Ovary (tissue), 9 donors: ENCODE results near the gene EOLA1. TPM values are rescaled to one million over a fixed set of nuclear protein-coding genes. Genes with fewer than 3 reads are reported as not detected.

Experiments
- DNase-seq, 5 donors: peaks; one replicate each; pipeline ENCODE4 v3.0.0-alpha.2; 2019 to 2020
- H3K27ac ChIP-seq, 2 donors: fragments of 200-600 bp; one replicate each; pipeline versions ENCODE4 v1.5.1 to v1.8.0; 2019 to 2022
- H3K27me3 ChIP-seq: fragments of 200-600 bp; one replicate; pipeline ENCODE4 v1.8.0; 2022
- H3K36me3 ChIP-seq: fragments of 200-600 bp; sonication (generic); one replicate; pipeline ENCODE4 v1.5.1; 2019
- H3K4me1 ChIP-seq: one replicate; pipeline ENCODE4 v1.8.1; 2013; ENCODE audit warnings: mild to moderate bottlenecking, moderate library complexity; ENCODE audit not compliant: insufficient read depth
- H3K4me3 ChIP-seq: fragments of 200-600 bp; sonication (generic); one replicate; pipeline ENCODE4 v1.5.1; 2017
- H3K9me3 ChIP-seq, 2 donors: fragments of 200-600 bp in 1 of 2; sonication (generic) in 1 of 2; one replicate each; pipeline versions ENCODE4 v1.5.1 to v1.8.1; 2013 to 2019; ENCODE audit warnings: mild to moderate bottlenecking in 1 of 2, moderate library complexity in 1 of 2
- CTCF ChIP-seq, 3 donors: fragments of 450-650 bp in 2 of 3; fragments of 200-600 bp in 1 of 3; IDR thresholded peaks; one replicate each; pipeline versions ENCODE4 v1.5.1 to v1.8.0; 2016 to 2022; ENCODE audit warnings: antibody characterized with exemption in 3 of 3, mild to moderate bottlenecking in 1 of 3
- EP300 ChIP-seq: sonication (generic); formaldehyde crosslinking; IDR thresholded peaks from one replicate; pipeline ENCODE4 v1.6.1; 2017; ENCODE audit warnings: antibody characterized with exemption
- POLR2A ChIP-seq: fragments of 450-650 bp; IDR thresholded peaks from one replicate; pipeline ENCODE4 v1.6.1; 2017; ENCODE audit warnings: antibody characterized with exemption, mild to moderate bottlenecking, moderate library complexity
- WGBS, 3 donors: extraction: QIAGEN DNeasy Blood & Tissue Kit in 1 of 3; methylation state at CpG; one replicate each; pipeline versions ENCODE4 v1.1.5 to v1.1.7; 2013 to 2017; 5-methylcytosine and 5-hydroxymethylcytosine counted together
- intact Hi-C, 4 donors: fragments of 100-400 bp; cut with DNase I; formaldehyde crosslinking; loops; one replicate each; pipeline versions ENCODE4 v1.11.0 to v1.15.1; 2022 to 2023
- polyA plus RNA-seq, 2 donors: library from polyadenylated mRNA; stranded (reverse); fragments of 200-250 nt in 1 of 2; fragments of 350-450 nt in 1 of 2; fragmentation: Illumina TruSeq in 1 of 2; extraction: RNeasy Lipid Tissue Mini Kit (QIAGEN cat#74804) in 1 of 2; gene quantifications; one replicate each; pipeline ENCODE4 v1.2.3, GENCODE V29; 2013 to 2014
- total RNA-seq, 7 donors: library from RNA; depleted of rRNA in 2 of 7; stranded (reverse); fragments of >200 nt in 2 of 7; fragmentation: NEBNext Ultra II Directional in 3 of 7; extraction: Animal tissue kit (Norgen Biotek cat#: 25700) in 3 of 7; gene quantifications; one replicate each; pipeline versions ENCODE4 v1.1.0 to v1.2.4, GENCODE V29; 2016 to 2023
- donor health status: DM: no; HTN: no; CAD: no; lungs with moderate emphysema.
- donor health status: DM: no; HTN: no; CAD: no.
- donor health status: Bipolar disorder and iron deficiency.
- donor health status: DM: yes; HTN: yes; CAD: no.
- donor health status: DM: no; HTN: no; CAD: no.
- donor health status: DM: yes; HTN: yes; CAD: no.

EOLA1 gene
- total and polyA plus RNA-seq, 9 donors: 8.7 to 27.5 (median 17.5) TPM

GRCh38 chrX:149494844-149495565, 45.8 kb upstream of the EOLA1 start:
- H3K4me3 ChIP-seq: no peak overlapping the region
- no peaks in the 10 kb centered on the region for H3K36me3 ChIP-seq
- H3K27ac ChIP-seq: no peak overlapping the region
- 65 to 86% (median 65%) methylated on average over 4 of the region's 4 CpGs for WGBS, 3 donors
- H3K4me1 ChIP-seq: no peaks in the 10 kb centered on the region
- intact Hi-C loops: no loop called here
- TF ChIP-seq POLR2A: no peak
- TF ChIP-seq CTCF (IDR thresholded peaks at IDR 0.05): no peak
- TF ChIP-seq EP300: no peak
- no peaks in the 10 kb centered on the region for H3K27me3 ChIP-seq
- DNase-seq: no peak
- H3K9me3 ChIP-seq: no peaks in the 10 kb centered on the region

GRCh38 chrX:149495573-149496071, 45.2 kb upstream of the EOLA1 start:
- no peak overlapping the region for H3K4me3 ChIP-seq
- H3K27ac ChIP-seq: no peak overlapping the region
- TF ChIP-seq POLR2A: no peak
- 74 to 80% (median 75%) methylated on average over 4 to 5 of the region's 5 CpGs for WGBS, 3 donors
- no peaks in the 10 kb centered on the region for H3K36me3 ChIP-seq
- no peaks in the 10 kb centered on the region for H3K4me1 ChIP-seq
- DNase-seq: no peak
- H3K9me3 ChIP-seq: no peaks in the 10 kb centered on the region
- intact Hi-C loops: no loop called here
- H3K27me3 ChIP-seq: no peaks in the 10 kb centered on the region

- no peak for DNase-seq
- 22 to 32% (median 30%) methylated on average over 1 of the region's 1 CpG for WGBS, 3 donors
- Histone ChIP-seq H3K4me3 (no peak overlapping the region), H3K27ac (no peak overlapping the region), H3K27me3 (no peaks in the 10 kb centered on the region), H3K36me3 (no peaks in the 10 kb centered on the region), H3K9me3 (no peaks in the 10 kb centered on the region), H3K4me1 (no peaks in the 10 kb centered on the region)
- TF ChIP-seq CTCF (IDR thresholded peaks at IDR 0.05) (no peak), POLR2A (no peak), EP300 (no peak)
- intact Hi-C loops: no loop called here
These were observed 43.8 kb upstream of the EOLA1 start for GRCh38 chrX:149497054-149497453.

DNA sequence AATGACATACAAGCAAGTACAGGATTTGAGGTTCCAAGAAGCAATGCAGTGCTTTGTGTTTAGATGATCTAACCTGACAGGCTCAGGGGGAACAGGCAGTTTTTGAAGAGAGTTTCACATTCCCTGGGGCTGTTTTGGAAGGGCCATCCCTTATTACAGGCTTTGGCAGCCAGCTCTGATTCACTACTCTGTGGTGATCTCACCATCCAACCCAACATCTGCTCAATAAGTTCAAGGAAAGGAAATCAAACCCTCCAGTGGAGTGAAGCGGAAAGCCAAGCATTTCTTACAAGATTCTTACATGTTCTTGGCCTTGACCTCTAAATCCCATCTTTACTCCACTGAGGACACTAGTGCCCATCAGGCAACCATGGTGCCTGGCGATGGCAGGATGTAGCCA, 43.2 kb upstream of the EOLA1 start:
- no peak overlapping the region for H3K27ac ChIP-seq
- no peak for DNase-seq
- H3K4me1 ChIP-seq: no peaks in the 10 kb centered on the region
- no peaks in the 10 kb centered on the region for H3K36me3 ChIP-seq
- no peak for TF ChIP-seq EP300
- no peak for TF ChIP-seq POLR2A
- H3K4me3 ChIP-seq: no peak overlapping the region
- 47 to 79% (median 57%) methylated on average over 2 of the region's 2 CpGs for WGBS, 3 donors
- intact Hi-C loops: no loop called here
- H3K27me3 ChIP-seq: no peaks in the 10 kb centered on the region
- H3K9me3 ChIP-seq: no peaks in the 10 kb centered on the region

DNA sequence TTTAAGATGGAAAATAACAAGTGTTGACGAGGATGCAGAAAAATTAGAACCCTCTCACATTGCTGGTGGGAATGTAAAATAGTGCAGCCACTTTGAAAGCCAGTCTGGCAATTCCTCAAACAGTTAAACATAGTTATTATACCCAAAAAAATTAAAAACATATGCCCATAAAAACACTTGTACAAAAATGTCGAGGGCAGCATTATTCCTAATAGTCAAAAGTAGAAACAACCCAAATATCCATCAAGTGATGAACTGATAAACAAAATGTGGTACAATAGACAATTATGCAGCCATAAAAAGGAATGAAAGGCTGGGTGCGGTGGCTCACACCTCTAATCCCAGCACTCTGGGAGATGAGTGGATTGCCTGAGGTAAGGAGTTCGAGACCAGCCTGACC, 42.0 kb upstream of the EOLA1 start:
- TF ChIP-seq POLR2A (no peak), CTCF (IDR thresholded peaks at IDR 0.05) (no peak), EP300 (no peak)
- H3K27ac ChIP-seq: no peak overlapping the region
- H3K4me3 ChIP-seq: no peak overlapping the region
- 74 to 80% (median 79%) methylated on average over 4 of the region's 4 CpGs for WGBS, 3 donors
- no peaks in the 10 kb centered on the region for H3K9me3 ChIP-seq
- DNase-seq: no peak
- no peaks in the 10 kb centered on the region for H3K27me3 ChIP-seq
- peaks cover 2% of the 10 kb centered on the region for H3K4me1 ChIP-seq
- intact Hi-C loops: no loop called here
- no peaks in the 10 kb centered on the region for H3K36me3 ChIP-seq
